ENCODE results near the gene TGFB1. TPM values are rescaled to one million over a fixed set of nuclear protein-coding genes. Genes with fewer than 3 reads are reported as not detected.

The TGFB1 gene
- polyA plus RNA-seq, 1 donor from 2014 or later, result not detected

GRCh38 chr19:41330946-41331678, 22.6 kb downstream of the TGFB1 start:
- H3K9ac ChIP-seq (ENCODE audit: low read length), result no peak overlapping the region
- no peaks in the 10 kb centered on the region for H3K9me3 ChIP-seq (ENCODE audit: low read length)
- H3K27ac ChIP-seq (ENCODE audit: low read length), result no peak overlapping the region
- no peaks in the 10 kb centered on the region for H3F3A ChIP-seq (ENCODE audit: insufficient read depth, low read length, poor library complexity, severe bottlenecking)
- H4K20me1 ChIP-seq (ENCODE audit: insufficient read depth), result no peaks in the 10 kb centered on the region
- no peaks in the 10 kb centered on the region for H3K9me2 ChIP-seq (ENCODE audit: insufficient read depth, low read length)
- no peaks in the 10 kb centered on the region for H3K36me3 ChIP-seq (ENCODE audit: insufficient read depth, low read length)
- H3K27me3 ChIP-seq (ENCODE audit: insufficient read depth, low read depth, low read length), result no peaks in the 10 kb centered on the region
- TF ChIP-seq RAD21 (conservative IDR thresholded peaks at IDR 0.05) (no peak), SMC3 (conservative IDR thresholded peaks at IDR 0.05; ENCODE audit: poor library complexity) (no peak), EZH2 (IDR thresholded peaks at IDR 0.05; ENCODE audit: borderline replicate concordance, insufficient read depth, low read length, poor library complexity, severe bottlenecking) (no peak)
- H3K4me3 ChIP-seq (ENCODE audit: low read length), result no peak overlapping the region
- H3K79me2 ChIP-seq (replicated peaks; ENCODE audit: insufficient read depth, low read length), result no peaks in the 10 kb centered on the region
- H3K4me2 ChIP-seq (ENCODE audit: low read length), result no peak overlapping the region
- H2AFZ ChIP-seq (ENCODE audit: low read depth, low read length), result no peak overlapping the region

GRCh38 chr19:41330481-41330880, 23.2 kb downstream of the TGFB1 start:
- H3K9me2 ChIP-seq (ENCODE audit: insufficient read depth, low read length), result no peaks in the 10 kb centered on the region
- H3K36me3 ChIP-seq (ENCODE audit: insufficient read depth, low read length), result no peaks in the 10 kb centered on the region
- H4K20me1 ChIP-seq (ENCODE audit: insufficient read depth), result no peaks in the 10 kb centered on the region
- no peak overlapping the region for H3K4me2 ChIP-seq (ENCODE audit: low read length)
- H3K27me3 ChIP-seq (ENCODE audit: insufficient read depth, low read depth, low read length), result no peaks in the 10 kb centered on the region
- TF ChIP-seq EP300 (conservative IDR thresholded peaks at IDR 0.05; ENCODE audit: poor library complexity, severe bottlenecking) (no peak), CTCF (IDR thresholded peaks at IDR 0.05; ENCODE audit: poor library complexity, severe bottlenecking) (no peak), RAD21 (conservative IDR thresholded peaks at IDR 0.05) (no peak), EZH2 (IDR thresholded peaks at IDR 0.05; ENCODE audit: borderline replicate concordance, insufficient read depth, low read length, poor library complexity, severe bottlenecking) (no peak), TAF1 (IDR thresholded peaks at IDR 0.05; ENCODE audit: low read depth) (no peak), SMC3 (conservative IDR thresholded peaks at IDR 0.05; ENCODE audit: poor library complexity) (no peak), POLR2AphosphoS5 (IDR thresholded peaks at IDR 0.05) (no peak), REST (IDR thresholded peaks at IDR 0.05; ENCODE audit: borderline replicate concordance) (no peak), MXI1 (conservative IDR thresholded peaks at IDR 0.05; ENCODE audit: poor library complexity, severe bottlenecking) (no peak)
- no peaks in the 10 kb centered on the region for H3K9me3 ChIP-seq (ENCODE audit: low read length)
- H3K9ac ChIP-seq (ENCODE audit: low read length), result no peak overlapping the region
- H3F3A ChIP-seq (ENCODE audit: insufficient read depth, low read length, poor library complexity, severe bottlenecking), result no peaks in the 10 kb centered on the region
- H2AFZ ChIP-seq (ENCODE audit: low read depth, low read length), result no peak overlapping the region
- H3K27ac ChIP-seq (ENCODE audit: low read length), result no peak overlapping the region
- no peak overlapping the region for H3K4me3 ChIP-seq (ENCODE audit: low read length)
- H3K79me2 ChIP-seq (replicated peaks; ENCODE audit: insufficient read depth, low read length), result no peaks in the 10 kb centered on the region

All from neural cell (in vitro differentiated cells).